Activated naive CD8-positive, alpha-beta T cell treated with anti-CD3 and anti-CD28 coated beads, Interleukin-2, amount 50 U/mL, for 24 hours (primary cell): ENCODE measurements around the gene RNF31.

Source experiments
- ATAC-seq: fragments of 150-1000 bp; cut with Tn5 transposase; one replicate; pipeline ENCODE4 v1.10.0; 2021
- DNase-seq: peaks from one replicate; pipeline ENCODE4 v3.0.0; 2021
- H3K27ac Mint-ChIP-seq: one replicate; pipeline ENCODE4 v1.8.0; 2021; ENCODE audit warnings: mild to moderate bottlenecking, mixed read lengths
- H3K27me3 Mint-ChIP-seq: one replicate; pipeline ENCODE4 v1.8.0; 2021; ENCODE audit warnings: mixed read lengths
- H3K36me3 Mint-ChIP-seq: one replicate; pipeline ENCODE4 v1.8.0; 2021; ENCODE audit warnings: low read depth, mixed read lengths
- H3K4me1 Mint-ChIP-seq: one replicate; pipeline ENCODE4 v1.8.0; 2021; ENCODE audit warnings: mixed read lengths
- H3K4me3 Mint-ChIP-seq: one replicate; pipeline ENCODE4 v1.8.0; 2021; ENCODE audit warnings: mild to moderate bottlenecking, moderate library complexity, mixed read lengths
- H3K9me3 Mint-ChIP-seq: one replicate; pipeline ENCODE4 v1.8.0; 2021; ENCODE audit warnings: mixed read lengths

RNF31 gene

GRCh38 chr14:24113379-24113800 is 33.9 kb upstream of the RNF31 start:
- ATAC-seq (no peak), DNase-seq (no peak)
- H3K9me3 Mint-ChIP-seq = no peaks in the 10 kb centered on the region
- peaks cover 14% of the 10 kb centered on the region for H3K36me3 Mint-ChIP-seq
- peak overlapping the region; percentile 96 for H3K4me3 Mint-ChIP-seq
- H3K4me1 Mint-ChIP-seq = peaks cover 37% of the 10 kb centered on the region
- H3K27ac Mint-ChIP-seq = peak overlapping the region; percentile 99
- peaks cover 2% of the 10 kb centered on the region for H3K27me3 Mint-ChIP-seq

GRCh38 chr14:24113801-24114531 is 33.3 kb upstream of the RNF31 start:
- Mint-ChIP-seq H3K27me3 (peaks cover 2% of the 10 kb centered on the region), H3K36me3 (peaks cover 18% of the 10 kb centered on the region), H3K4me1 (peaks cover 31% of the 10 kb centered on the region), H3K27ac (peak overlapping the region; percentile 99), H3K4me3 (peak overlapping the region; percentile 96), H3K9me3 (no peaks in the 10 kb centered on the region)
- ATAC-seq (peak; percentile 53), DNase-seq (peak; percentile 84)

GRCh38 chr14:24114532-24115421 is 32.5 kb upstream of the RNF31 start, which contains the start of the genes DCAF11 and NRL:
Gene DCAF11 (plus strand): TSS chr14:24114777. CDS start chr14:24115595, 818 bp downstream.
Gene NRL (minus strand): TSS chr14:24114949. CDS start chr14:24082848, 32,101 bp downstream.
- peak within 1 kb of the TSS; percentile 96 for H3K4me3 Mint-ChIP-seq
- DNase-seq = peak; percentile 97
- no peaks in the 10 kb centered on the region for H3K9me3 Mint-ChIP-seq
- H3K27me3 Mint-ChIP-seq = peaks cover 2% of the 10 kb centered on the region
- H3K36me3 Mint-ChIP-seq = peaks cover 22% of the 10 kb centered on the region
- peak; percentile 92 for ATAC-seq
- peaks cover 23% of the 10 kb centered on the region for H3K4me1 Mint-ChIP-seq
- H3K27ac Mint-ChIP-seq = peak within 1 kb of the TSS; percentile 99

DNA sequence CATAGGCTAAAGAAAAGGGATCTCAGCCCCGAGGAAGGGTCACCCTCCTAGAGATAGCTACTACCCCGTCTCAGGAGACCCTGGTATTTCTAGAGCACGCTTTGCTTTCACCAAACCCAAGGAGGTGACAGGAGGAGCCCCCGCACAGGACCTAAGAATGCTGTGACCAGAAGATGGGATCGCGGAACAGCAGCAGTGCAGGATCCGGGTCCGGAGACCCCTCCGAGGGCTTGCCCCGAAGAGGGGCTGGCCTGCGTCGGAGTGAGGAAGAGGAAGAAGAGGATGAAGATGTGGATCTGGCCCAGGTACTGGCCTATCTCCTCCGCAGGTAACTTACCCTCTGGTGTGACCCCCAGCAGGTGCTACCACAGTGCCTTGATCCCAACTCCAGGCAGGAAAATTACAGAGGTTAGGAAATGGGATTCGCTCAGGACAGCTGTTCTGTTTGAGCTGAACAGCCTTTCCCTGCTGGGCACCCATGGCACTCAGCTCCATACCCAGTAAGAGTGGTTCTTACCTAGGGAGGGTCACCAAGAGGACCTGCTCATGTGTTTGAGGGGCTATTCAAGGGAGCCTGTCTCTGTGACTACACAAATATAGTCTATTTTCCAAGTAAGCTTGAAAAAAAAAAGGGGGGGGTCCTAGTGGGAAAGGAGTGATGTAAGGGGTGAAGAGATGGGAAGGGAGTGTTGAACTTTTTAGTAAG is 31.7 kb upstream of the RNF31 start:
- no peaks in the 10 kb centered on the region for H3K9me3 Mint-ChIP-seq
- H3K36me3 Mint-ChIP-seq = peaks cover 24% of the 10 kb centered on the region
- no peak for DNase-seq
- H3K4me1 Mint-ChIP-seq = peaks cover 23% of the 10 kb centered on the region
- peak overlapping the region; percentile 99 for H3K27ac Mint-ChIP-seq
- H3K27me3 Mint-ChIP-seq = peaks cover 2% of the 10 kb centered on the region
- H3K4me3 Mint-ChIP-seq = peak overlapping the region; percentile 96
- no peak for ATAC-seq

GRCh38 chr14:24116128-24116814 is 31.0 kb upstream of the RNF31 start:
- no peak overlapping the region for H3K27ac Mint-ChIP-seq
- peaks cover 23% of the 10 kb centered on the region for H3K4me1 Mint-ChIP-seq
- DNase-seq = no peak
- H3K27me3 Mint-ChIP-seq = peaks cover 2% of the 10 kb centered on the region
- H3K36me3 Mint-ChIP-seq = peaks cover 26% of the 10 kb centered on the region
- ATAC-seq = no peak
- no peaks in the 10 kb centered on the region for H3K9me3 Mint-ChIP-seq
- peak overlapping the region; percentile 96 for H3K4me3 Mint-ChIP-seq

DNA sequence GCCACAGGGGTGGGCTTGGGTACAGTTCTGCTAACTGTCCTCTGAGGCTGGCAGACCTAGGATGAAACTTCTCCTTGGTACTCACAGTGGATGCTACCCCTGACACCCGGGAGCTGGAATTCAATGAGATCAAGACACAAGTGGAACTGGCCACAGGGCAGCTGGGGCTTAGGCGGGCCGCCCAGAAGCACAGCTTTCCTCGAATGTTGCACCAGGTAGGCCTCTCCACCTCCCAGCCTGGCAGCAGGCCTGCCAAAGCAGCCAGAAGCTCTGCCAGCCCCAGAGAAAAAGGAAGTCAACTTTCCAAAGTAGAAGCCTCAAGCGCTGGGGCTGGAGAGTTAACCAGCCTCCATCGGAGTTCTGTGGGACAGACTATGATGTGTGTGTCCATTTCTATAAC is 30.1 kb upstream of the RNF31 start:
- DNase-seq = no peak
- Mint-ChIP-seq H3K9me3 (no peaks in the 10 kb centered on the region), H3K4me1 (peaks cover 23% of the 10 kb centered on the region), H3K27me3 (peaks cover 2% of the 10 kb centered on the region), H3K27ac (no peak overlapping the region), H3K4me3 (no peak overlapping the region), H3K36me3 (peaks cover 30% of the 10 kb centered on the region)
- ATAC-seq = no peak

DNA sequence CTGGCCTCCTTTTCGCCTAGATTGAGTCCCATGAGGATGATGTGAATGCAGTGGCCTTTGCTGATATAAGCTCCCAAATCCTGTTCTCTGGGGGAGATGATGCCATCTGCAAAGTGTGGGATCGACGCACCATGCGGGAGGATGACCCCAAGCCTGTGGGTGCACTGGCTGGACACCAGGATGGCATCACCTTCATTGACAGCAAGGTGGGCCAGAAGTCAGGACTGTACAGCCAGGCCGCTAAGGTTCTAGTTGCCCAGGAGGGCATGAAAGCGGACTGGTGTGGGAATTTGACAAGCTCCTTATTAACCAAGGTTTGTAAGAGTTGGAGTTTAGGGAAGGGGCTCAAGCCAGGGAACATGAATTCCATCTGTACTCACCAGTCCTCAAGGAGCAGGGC is 27.6 kb upstream of the RNF31 start:
- H3K9me3 Mint-ChIP-seq = no peaks in the 10 kb centered on the region
- DNase-seq = no peak
- peaks cover 2% of the 10 kb centered on the region for H3K27me3 Mint-ChIP-seq
- ATAC-seq = no peak
- no peak overlapping the region for H3K27ac Mint-ChIP-seq
- peaks cover 41% of the 10 kb centered on the region for H3K36me3 Mint-ChIP-seq
- H3K4me3 Mint-ChIP-seq = no peak overlapping the region
- peaks cover 24% of the 10 kb centered on the region for H3K4me1 Mint-ChIP-seq

GRCh38 chr14:24121210-24121609 is 26.1 kb upstream of the RNF31 start:
- ATAC-seq (no peak), DNase-seq (no peak)
- Mint-ChIP-seq H3K36me3 (peaks cover 38% of the 10 kb centered on the region), H3K4me1 (peaks cover 11% of the 10 kb centered on the region), H3K27me3 (no peaks in the 10 kb centered on the region), H3K9me3 (no peaks in the 10 kb centered on the region), H3K27ac (no peak overlapping the region), H3K4me3 (no peak overlapping the region)

- H3K36me3 Mint-ChIP-seq = peaks cover 35% of the 10 kb centered on the region
- DNase-seq = no peak
- no peak for ATAC-seq
Observed at GRCh38 chr14:24122416-24122815, 24.9 kb upstream of the RNF31 start.

DNA sequence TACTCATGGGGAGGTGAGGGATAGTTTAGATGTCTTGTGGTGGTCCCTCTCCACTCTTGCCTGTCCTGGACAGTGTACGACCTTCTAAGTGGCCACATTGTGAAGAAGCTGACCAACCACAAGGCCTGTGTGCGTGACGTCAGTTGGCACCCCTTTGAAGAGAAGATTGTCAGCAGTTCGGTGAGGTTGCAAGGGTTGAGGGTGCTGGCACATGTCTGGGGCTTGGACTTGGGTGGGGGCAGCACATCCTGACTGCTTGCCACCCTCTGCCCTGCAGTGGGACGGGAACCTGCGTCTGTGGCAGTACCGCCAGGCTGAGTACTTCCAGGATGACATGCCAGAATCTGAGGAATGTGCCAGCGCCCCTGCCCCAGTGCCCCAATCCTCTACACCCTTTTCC is 24.4 kb upstream of the RNF31 start:
- DNase-seq (no peak), ATAC-seq (no peak)
- H3K4me3 Mint-ChIP-seq = no peak overlapping the region
- no peak overlapping the region for H3K27ac Mint-ChIP-seq
- H3K27me3 Mint-ChIP-seq = no peaks in the 10 kb centered on the region
- H3K4me1 Mint-ChIP-seq = peaks cover 8% of the 10 kb centered on the region
- H3K9me3 Mint-ChIP-seq = no peaks in the 10 kb centered on the region
- peaks cover 31% of the 10 kb centered on the region for H3K36me3 Mint-ChIP-seq

More at GRCh38 chr14:24122416-24122815, 24.9 kb upstream of the RNF31 start:
- no peak overlapping the region for H3K4me3 Mint-ChIP-seq
- H3K27me3 Mint-ChIP-seq = no peaks in the 10 kb centered on the region
- H3K4me1 Mint-ChIP-seq = peaks cover 6% of the 10 kb centered on the region
- no peaks in the 10 kb centered on the region for H3K9me3 Mint-ChIP-seq
- H3K27ac Mint-ChIP-seq = no peak overlapping the region

GRCh38 chr14:24123424-24124417 is 23.6 kb upstream of the RNF31 start:
- ATAC-seq = peak; percentile 71
- Mint-ChIP-seq H3K27me3 (no peaks in the 10 kb centered on the region), H3K4me1 (peaks cover 10% of the 10 kb centered on the region), H3K4me3 (no peak overlapping the region), H3K27ac (peak overlapping the region; percentile 55), H3K36me3 (peaks cover 24% of the 10 kb centered on the region), H3K9me3 (no peaks in the 10 kb centered on the region)
- DNase-seq = no peak

GRCh38 chr14:24126939-24127338 is 20.4 kb upstream of the RNF31 start:
- Mint-ChIP-seq H3K36me3 (peaks cover 11% of the 10 kb centered on the region), H3K4me1 (peaks cover 13% of the 10 kb centered on the region), H3K27me3 (no peaks in the 10 kb centered on the region), H3K9me3 (no peaks in the 10 kb centered on the region), H3K4me3 (no peak overlapping the region), H3K27ac (no peak overlapping the region)
- ATAC-seq (no peak), DNase-seq (no peak)

- Mint-ChIP-seq H3K9me3 (no peaks in the 10 kb centered on the region), H3K4me3 (no peak overlapping the region), H3K27ac (no peak overlapping the region), H3K36me3 (peaks cover 8% of the 10 kb centered on the region), H3K4me1 (peaks cover 19% of the 10 kb centered on the region), H3K27me3 (no peaks in the 10 kb centered on the region)
- DNase-seq = no peak
- ATAC-seq = no peak
Observed at GRCh38 chr14:24127673-24128072, 19.6 kb upstream of the RNF31 start.
